HG03469 (cell line): ENCODE measurements around the gene RD3L.
"Not testable (repeated sequence)": the region's sequence is repeated elsewhere in the genome, so short reads cannot be mapped to it uniquely, and the experiment has no call there.

Experiments
- ATAC-seq: cut with Tn5 transposase; IDR thresholded peaks from one replicate; pipeline ENCODE4 v1.9.1; 2021; ENCODE audit warnings: mild to moderate bottlenecking, moderate library complexity, moderate number of reproducible peaks; ENCODE audit not compliant: unreplicated experiment

RD3L gene

DNA sequence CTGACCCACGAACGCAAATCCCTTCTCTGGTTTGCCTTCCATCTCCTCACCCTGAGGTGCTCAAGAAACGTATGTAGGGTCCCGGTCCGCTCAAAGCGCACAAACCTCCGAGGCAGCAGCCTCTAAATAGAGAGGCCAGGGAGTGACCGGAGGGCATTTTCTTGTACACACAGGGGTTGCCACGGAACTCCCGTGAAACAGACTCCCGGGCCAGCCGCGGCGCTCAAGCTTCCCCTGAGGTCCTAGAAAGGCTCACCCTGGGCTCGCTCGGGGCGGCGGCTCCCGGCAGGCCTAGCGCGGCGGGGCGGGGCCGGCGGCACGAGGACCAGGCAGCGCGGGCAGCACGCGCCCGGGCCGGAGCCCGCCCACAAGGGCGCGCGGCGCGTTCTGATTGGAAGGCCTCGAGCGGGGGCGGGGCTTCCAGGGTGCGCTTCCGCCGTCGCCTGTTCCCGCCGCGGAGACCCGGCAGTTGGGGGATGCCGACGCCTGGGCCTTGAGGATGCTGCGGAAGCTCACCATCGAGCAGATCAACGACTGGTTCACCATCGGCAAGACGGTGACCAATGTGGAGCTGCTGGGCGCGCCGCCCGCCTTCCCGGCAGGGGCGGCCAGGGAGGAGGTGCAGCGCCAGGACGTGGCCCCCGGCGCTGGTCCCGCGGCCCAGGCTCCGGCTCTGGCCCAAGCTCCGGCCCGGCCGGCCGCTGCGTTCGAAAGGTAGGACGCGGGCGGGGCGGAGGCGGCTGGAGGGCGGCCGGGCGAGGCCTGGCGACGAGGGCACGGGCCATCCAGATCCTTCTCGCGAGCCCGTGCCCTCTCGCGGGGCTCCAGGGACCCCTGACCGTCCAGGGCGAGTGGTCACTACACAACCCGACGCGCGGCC is 14.1 kb downstream of the RD3L start, which contains the start of gene TDRD9:
TDRD9 (plus strand) TSS at position 446 of the 880 bp plus-strand sequence; CDS start at position 500, 54 bp downstream.
- no peak for ATAC-seq

DNA sequence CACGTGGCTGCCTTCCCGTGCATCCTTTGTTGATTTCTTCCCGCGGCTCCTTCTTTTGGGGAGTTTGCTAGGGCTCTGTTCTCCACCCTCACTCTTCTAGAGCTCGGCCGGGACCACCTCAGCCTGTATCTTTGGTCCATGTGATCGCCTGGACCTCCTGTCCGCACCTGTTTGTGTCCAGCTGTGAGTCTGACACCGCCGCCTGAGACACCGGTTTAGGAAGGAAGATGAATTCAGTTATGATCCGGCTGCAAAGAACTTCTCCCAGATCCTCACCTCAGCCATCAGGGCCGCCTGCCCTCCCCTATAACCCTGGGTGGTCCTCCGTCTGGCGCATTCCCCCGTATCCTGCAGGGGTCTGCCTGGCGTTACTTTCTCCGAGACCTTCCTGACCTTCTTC is 14.8 kb downstream of the RD3L start:
- ATAC-seq, result no peak

DNA sequence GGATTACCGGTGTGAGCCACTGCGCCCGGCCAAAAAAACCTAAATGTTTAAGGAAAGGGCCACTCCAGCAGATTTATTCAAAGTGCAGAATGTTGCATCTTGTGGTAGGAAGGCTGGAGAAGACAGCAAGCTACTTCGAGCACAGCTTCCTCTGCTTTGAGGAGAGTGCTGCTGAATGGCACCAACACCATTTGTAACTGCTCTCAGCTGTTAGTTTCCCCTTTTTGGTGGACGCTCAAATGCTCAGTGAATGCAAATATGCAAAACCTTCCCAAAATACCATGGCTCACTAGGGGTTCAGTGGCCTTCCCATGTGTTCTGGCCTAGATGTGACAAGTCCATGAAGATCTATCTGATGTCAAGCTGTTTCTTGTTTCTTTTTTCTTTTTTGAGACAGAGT is 17.0 kb downstream of the RD3L start:
- ATAC-seq, result no peak

DNA sequence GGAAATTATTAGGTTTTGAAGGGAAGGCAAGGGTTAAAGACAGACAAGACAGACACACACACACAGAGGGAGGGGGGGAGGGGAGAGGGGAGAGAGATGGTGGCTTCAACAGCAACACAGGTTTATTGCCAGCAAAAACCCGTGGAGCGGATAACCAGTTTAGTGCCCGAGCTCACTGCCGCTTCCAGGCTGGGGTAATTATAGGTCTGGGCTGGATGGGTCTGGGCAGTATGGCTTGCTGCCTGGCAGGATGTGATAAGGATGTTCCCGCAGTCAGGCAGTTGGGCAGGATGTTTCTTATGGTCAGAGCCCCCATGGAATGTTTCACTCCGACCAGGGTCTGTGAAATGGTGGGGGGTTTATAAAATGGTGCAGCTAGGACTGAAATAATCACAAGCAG is 18.5 kb downstream of the RD3L start:
- no peak for ATAC-seq

DNA sequence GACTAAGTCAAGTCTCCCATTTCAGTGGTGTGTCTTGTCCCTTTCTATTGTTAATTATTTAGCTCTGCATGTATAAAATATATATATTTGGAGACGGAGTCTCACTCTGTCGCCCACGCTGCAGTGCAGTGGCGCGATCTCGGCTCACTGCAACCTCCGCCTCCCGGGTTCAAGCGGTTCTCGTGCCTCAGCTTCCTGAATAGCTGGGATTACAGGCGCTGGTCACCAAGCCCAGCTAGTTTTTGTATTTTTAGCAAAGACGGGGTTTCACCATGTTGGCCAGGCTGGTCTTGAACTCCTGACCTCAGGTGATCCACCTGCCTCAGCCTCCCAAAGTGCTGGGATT is 20.5 kb downstream of the RD3L start:
- ATAC-seq, result not testable (repeated sequence)

DNA sequence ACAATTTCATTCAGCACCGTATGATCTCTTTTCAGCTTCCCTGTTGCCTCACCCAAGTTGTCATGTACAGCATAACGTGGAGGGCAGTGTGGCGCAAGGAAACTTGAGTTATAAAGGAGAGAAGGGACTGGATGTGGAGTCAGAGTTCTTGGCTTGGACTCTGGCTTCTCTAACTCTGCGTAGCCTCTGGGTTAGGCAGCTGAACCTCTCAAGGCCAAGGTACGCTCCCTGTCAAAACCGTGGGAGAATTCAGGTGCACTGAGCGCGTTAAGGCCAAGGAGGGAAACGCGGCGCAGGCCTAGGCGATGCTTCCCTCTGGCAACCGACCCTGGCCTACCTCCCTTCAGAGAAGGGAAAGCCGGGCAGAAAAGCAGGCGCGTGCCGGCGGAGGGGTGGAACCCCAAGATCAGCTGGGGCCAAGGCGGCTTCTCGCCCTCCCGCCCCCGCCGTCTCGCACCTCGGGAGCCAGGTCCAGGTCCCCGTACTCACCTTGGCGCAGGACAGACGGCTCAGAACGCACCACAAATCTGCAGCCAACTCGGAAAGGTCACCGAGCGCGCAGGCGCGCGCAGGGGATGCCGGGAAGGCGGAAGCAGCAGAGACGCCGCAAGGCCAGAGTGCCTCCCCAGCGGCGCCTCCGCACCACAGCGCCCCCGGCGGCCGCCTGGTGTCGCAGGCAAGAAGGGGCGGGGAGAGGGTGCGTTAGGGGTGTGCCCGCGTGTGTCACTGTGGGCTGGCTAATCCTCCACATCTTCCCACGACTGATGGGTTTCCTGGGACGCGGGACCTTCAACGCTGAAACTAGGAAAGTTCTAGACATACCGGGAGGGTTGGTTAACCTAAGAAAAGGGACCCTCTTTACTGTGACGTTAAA is 21.1 kb downstream of the RD3L start:
- peak; percentile 84 for ATAC-seq

DNA sequence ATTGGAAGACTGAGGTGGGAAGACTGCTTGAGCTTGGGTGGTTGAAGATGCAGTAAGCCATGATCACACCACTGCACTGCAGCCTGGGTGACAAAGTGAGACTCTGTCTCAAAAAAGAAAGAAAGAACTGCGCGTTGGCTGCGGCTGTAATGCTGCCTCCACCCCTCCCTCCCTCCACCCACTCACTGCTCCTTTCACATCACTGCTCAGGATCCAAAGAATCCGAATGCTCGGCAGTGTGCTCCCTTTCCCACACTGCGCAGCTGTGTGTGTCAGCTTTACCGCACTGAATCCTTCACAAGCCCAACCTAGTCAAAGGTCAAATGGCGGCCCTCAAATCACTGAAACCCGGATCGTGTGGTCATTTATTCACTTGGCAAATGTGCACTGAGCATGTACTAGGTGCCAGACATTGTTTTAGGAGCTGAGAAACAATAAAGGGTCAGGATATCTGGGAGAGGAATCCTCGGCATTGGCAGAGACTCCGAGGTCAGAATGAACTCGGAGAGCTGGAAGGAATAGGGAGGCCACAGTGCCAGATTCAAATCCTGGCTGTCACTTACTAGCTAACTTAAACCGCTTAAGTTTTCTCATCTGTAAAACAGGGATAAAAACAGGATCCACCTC is 25.6 kb downstream of the RD3L start:
- no peak for ATAC-seq

DNA sequence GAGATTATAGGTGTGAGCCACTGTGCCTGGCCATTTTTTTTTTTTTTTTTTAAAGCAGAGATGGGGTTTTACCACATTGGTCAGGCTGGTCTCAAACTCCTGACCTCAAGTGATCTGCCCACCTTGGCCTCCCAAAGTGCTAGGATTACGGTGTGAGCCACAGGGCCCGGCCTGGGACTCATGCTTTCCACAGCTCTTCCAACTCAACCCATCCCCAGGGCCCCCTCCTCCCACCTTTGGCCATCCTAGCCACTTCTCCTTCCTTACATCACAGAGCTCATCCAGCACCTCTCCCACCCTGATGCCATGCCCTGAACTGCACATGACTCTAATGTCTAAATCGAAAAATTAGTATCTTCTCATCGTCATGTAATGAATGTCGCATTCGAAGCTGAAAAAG is 26.7 kb downstream of the RD3L start:
- no peak for ATAC-seq

DNA sequence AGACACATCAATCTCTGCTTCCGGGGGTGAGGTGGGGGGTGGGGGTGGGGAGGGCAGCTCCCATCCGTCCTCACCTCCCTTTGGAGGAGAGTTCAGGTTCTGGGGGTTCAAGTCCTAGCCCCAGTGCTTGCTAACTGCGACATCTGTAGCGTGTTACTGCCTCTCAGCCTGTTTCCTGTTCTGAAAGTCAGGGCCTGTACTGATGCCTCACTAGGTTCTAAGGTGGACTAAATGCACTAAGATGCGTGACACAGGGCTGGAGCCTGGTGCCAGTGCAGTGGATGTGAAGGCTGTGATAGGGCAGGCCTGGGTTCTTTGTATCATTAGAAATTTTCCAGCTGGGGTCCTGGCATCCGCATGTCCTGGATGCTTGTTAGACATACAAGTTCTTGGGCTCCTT is 31.3 kb downstream of the RD3L start:
- ATAC-seq, result no peak

DNA sequence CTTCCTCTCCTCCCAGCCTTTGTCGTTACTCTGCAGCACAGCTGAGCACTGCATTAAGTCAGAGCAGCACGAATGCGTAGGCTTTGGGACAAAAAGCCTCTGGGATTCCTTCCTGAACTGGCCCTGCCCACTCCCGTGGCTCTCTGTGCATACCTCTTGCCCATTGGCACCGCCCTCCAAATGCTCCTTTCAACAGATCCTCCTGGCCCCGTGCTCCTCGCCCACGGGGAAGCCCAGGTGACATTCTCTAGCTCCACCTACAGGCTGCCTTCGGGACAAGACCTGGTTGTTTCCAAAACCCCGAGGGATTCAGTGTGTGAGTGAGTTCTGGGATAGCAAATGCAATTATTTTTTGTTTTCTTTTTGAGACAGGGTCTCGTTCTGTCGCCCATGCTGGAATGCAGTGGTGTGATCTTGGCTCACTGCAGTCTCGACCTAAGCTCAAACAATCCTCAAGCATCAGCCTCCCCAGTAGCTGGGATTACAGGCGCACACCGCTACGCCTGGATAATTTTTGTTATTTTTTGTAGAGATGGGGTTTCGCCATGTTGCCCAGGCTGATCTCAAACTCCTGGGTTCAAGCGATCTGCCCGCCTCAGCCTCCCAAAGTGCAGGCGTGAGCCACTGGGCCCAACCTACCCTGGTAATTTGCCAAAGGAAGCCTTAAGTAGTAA is 31.9 kb downstream of the RD3L start:
- ATAC-seq, result no peak

DNA sequence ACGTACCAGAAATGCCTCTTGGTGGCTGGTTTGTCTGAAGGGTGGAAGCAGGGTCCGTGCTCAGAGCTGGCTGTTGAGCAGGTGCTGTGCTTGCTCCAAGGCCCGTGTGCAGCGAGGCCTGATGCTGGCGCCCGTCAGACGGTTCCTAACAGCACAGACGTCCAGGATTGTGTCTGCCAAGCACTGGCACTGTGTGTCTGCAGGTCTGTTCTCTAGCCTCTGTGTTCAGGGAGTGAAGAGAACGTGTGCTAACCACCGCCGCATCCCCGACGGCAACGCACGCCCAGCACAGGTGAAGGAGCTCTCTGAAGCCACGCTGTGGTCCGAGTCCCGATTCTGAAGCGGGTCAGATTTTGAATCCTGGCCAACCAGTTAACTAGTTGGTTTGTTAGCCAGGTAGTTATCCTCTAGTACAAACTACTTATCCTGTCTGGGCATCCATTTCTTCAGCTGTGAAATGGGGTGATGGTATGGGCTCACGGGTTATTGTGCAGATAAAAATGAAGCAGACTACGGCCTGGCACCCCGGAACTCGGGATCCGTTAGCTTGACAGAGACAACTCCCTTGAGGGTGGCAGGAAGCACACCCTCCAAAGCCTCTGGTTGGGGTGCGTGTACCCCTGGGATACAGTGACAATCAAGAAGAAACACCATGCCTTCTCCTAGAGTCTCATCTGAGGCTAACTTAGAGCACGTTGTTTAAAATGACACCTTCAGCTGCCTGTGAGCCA is 32.6 kb downstream of the RD3L start:
- no peak for ATAC-seq

DNA sequence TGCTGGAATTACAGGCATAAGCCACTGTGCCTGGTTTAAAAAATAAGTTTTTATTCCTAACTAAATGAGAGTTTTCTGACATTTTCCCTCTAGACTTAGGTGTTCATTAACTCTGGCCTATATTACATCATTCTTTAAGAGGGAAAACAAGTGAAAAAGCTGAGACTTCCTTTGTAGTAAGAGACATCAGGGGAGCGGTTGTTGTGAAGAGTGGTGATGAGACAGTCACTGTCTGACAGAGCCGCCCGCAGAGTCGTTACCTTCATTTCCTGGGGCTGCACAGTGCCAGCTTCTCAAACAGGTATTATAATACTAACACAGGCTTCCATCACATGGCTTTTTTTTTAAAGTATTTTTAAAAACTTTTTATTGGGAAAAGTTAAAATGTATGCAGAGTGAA is 33.7 kb downstream of the RD3L start:
- ATAC-seq, result no peak

DNA sequence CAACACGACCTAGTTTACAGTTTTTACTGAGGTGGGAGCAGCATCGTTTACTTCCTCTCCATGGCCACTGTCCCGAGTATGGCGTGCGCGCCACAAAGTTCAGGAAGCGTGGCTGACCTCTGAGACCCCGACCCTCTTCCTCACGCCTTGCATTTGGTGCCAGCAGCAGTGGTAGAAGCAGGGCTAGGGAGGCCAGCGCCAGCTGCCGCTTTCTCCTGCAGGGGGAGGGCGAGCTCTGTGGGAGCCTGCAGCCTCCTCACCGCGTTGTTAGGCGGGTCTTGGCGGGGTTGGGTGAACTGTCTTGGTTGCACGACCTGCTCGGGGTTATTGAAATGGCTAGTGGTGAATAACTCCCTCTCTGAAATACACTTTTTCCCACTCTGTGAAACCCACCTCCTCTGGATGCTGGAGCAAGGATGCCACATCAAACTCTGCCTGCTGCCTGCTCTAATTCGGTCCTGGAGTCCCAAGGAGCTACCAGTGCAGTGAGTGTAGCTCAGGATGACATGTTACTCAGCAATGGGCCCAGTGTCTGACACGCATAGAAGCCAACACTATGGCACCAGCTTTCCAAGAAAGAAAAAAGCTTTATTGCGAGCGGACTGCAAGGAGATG is 36.4 kb downstream of the RD3L start:
- no peak for ATAC-seq

DNA sequence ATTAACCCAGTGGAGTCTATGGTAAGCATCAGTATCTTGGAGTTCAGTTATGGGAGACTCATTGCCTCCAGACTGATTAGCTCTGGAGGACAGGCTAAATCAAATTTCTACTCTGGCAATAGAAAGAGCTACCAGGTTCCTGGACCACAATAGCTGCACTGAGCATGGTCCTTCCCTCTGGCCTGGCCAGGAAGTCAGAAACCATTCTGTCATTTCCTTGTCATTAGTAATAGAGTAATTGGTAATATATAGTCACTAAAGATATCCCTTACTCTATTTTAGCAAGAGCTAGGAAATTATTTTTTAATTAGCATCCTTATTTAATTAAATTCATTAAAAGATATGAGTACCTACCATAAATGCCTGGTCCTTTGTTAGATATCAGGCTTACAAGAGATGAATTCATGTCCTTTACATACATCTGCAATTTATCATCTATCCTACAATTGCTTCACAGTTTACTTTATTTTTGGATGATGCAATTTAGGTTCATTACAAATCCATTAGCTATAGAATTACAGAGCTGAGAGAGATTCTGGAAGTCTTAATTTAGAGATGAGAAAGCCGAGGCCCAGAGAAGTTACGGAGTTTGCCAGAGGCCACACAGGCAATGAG is 37.7 kb downstream of the RD3L start:
- no peak for ATAC-seq

DNA sequence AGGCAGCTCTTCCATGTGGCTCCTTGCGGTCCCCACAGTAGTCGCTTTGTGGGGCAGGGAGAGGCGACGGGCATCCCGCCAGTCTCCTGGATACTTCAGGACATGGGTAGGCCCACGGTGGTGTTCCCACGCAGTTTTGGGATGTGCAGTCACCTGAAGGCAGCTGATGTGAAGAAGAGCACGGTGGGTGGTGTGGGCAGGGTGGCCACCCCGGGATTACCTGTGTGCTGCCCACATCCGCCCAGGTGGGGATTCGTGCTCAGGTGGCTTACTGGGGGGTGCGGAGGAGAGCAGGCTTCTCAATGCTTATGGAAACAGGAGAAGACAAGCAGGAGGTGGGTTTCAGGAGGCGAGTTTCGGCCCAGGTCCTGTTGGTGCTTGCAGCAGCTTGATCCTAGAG is 42.5 kb downstream of the RD3L start:
- no peak for ATAC-seq

DNA sequence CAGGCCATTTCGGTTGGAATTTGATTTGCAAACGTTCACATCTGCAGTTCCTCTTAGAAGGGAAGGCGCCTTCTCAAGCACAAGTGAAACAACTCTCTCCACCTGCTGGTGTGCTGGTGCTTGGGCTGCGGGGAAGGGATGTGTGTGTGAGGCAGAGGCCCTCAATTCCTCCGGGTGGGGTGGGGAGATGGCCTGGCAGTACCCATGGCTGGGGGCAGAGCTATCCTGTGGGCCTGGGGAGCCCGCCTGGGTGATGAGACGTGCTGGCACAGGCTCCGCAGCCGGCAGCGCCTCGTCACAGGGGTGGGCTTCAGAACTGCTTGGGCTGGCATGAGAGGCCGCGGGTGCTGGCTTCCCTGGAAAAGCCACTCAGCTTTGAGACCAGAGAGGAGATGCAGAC is 43.0 kb downstream of the RD3L start:
- ATAC-seq, result no peak

DNA sequence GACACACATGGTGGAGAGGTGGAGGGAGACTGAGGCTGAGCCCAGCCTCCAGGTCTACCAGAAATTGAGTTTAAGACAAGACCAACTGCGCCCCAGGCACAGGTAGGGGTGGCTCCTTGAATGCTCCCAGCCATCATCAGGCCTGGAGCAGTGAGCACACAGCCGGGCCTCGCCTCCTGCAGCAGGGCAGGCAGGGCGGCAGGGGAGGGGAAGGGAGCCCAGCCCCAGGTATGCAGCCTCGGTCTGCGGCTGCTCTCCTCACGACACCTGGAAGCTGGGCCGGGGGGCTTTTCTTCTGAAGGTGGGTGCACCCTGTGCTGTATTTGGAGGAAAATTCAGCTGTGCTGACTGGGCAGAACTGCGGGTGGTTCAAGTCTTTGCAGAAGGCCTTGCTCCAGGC is 43.6 kb downstream of the RD3L start:
- no peak for ATAC-seq

DNA sequence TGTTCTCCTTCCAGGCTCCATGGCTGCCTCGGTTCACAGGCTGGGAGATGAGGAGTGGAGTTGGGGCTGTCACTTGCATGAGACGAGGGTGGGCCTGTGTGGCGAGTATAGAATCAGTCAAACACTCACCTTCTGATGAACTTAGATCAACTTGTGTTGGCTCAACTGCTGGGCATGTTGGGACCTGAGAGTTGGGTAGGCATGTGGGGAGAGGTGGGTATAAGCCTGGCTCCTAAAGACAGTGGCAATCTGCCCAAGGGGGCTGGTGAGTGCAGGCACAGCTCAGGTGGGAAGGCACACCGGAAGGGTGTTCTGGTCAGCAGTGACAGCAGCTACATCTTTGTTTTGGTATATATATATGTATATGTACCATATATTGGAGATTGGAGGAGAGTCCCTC is 44.1 kb downstream of the RD3L start:
- no peak for ATAC-seq
